GM04504 (cell line): ENCODE results near the gene PDIA6.
"Not testable (repeated sequence)": the region's sequence is repeated elsewhere in the genome, so short reads cannot be mapped to it uniquely, and the experiment has no call there.

Experiments
- DNase-seq: peaks from one replicate; pipeline ENCODE4 v3.0.0-alpha.2; 2012; ENCODE audit warnings: low read depth

Gene PDIA6

DNA sequence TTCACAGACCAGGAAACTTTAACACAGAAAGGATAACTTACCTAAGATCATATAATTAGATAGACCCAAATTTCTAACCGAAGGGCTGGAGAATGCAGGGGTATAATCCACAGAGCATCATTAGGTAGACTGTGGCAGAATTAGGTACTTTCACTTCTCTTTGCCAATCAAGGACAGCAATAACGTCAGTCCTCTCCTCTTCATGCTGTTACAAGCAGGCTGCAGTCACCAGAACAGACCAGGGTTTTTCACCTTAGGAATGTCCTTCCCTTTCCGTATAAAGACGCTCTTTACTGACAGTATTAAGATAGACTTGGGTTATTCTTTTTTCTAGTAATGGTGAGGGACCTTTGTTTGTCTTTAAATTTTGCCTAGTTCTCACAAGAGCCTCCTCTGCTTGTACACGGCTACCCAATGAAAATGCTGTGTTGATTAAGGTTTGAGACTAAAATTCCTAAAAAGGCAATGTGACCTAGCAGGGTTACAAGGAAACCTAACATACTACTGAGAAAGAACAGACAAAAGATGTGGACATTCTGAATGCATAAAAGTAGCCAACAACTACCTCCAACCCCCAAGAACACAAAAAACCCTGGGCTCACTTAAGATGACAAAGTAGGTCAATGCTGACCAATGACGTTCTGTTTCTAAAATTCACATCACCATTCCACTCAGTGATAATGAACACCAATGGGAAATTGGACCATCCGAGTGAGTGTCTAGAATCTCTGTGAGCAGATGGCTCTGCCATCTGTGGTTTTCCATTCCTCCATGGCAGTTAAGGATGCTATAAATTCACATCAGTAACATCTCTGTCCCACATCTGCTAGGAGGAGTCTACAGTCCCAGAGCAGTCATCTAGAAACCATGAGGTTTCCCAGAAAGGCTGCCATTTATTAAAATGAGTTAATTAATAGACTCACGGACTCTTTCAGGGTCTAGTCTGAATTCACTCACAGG lies 2.1 kb downstream of the PDIA6 start:
- no peak for DNase-seq

DNA sequence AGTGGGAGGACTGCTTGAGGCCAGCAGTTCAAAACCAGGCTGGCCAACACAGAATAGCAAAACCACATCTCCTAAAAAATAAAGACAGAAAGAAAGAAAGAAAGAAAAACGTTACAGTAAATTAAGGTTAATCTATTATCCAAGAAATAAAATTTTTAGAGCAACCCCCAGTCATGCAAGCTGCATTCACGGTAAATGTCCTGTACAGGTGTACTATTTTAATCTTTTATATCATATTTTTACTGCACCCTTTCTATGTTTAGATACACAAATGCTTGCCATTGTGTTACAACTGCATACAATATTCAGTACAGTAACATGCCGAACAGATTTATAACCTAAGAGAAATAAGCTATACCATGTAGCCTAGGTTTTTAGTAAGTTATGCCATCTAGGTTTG lies 6.0 kb downstream of the PDIA6 start:
- DNase-seq, result no peak

DNA sequence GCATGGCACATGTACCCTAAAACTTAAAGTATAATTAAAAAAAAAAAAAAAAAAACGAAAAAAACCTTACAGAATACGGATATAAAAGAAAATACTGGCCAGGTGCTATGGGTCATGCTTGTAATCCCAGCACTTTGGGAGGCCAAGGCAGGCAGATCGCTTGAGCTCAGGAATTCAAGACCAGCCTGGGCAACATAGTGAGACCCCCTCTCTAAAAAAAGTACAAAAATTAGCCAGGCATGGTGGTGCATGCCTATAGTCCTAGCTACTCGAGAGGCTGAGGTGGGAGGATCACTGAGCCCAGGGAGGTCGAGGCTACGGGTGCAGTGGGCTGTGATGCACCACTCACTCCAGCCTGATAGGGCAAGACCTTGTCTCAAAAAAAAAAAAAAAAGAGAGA lies 6.6 kb downstream of the PDIA6 start:
- not testable (repeated sequence) for DNase-seq

DNA sequence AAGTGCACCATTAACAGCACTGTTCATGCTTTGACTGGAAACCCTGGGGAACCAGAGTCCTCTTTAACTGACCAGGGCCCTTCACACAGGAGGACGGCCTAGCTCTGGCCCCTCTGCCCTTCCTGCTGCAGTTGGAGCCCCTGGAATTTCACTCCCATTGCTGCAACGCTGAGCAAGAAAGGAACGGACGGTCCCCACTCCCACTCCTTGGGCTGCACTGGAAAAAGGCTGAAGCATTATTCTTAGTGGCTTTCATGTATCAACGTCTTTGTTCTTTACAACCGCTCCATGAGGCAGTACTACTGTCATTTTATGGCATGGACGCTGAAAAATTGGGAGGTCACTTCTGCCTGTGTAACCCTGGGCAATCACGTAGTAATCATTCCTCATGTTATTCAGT lies 9.9 kb downstream of the PDIA6 start:
- no peak for DNase-seq

DNA sequence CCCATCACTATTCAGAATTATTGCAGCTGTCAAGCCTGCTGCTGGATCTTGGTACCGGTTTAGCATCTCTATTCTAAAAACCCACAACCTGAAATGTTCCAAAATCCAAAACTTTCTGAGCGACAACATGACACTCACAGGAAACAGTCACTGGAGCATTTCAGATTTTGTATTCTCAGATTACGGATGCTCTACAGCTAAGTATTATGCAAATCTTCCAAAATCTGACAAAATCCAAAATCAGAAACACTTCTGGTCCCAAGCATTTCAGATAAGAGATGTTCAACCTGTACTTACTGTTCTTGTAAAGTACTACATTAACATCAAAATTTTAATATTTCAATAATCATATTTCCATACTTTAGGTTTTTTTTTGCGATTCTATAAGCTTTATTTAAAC lies 12.4 kb downstream of the PDIA6 start:
- no peak for DNase-seq

DNA sequence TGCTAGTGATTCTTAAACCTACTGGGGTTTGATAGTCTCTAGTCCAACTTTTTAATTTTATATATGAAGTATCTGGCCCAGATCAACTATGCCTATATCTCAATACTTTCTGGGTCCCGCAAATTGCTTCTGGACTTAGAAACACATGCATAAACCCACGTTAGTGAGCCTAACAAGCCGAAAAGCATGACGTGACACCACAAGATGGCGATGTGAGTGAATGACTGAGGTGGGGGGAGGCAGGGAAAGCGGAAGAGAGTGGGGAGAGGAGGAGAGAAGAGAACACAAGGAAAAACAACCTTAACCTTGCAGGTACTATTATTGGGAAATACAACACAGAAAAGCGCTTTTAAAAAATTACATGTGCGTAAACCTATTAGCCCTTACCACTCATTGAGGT lies 13.8 kb downstream of the PDIA6 start:
- DNase-seq, result no peak

DNA sequence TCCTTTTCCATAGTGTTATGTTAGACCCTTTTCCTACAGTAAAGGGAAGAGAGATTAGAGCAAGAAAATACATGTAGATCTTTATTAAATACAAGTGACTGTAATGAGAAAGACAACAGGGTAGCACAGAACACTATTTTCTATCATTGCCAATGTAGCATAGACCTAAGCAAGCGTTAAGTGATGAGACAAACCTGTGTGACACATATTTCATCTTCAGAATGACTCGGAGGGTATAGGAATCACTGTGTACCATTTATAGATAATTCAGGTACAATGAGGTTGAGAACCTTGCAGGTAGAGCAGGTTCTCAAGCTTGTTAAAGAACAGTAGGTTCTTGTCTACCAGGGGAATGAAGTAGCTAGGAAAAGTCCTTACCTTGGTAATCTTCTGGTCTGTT lies 15.9 kb downstream of the PDIA6 start:
- DNase-seq, result no peak

DNA sequence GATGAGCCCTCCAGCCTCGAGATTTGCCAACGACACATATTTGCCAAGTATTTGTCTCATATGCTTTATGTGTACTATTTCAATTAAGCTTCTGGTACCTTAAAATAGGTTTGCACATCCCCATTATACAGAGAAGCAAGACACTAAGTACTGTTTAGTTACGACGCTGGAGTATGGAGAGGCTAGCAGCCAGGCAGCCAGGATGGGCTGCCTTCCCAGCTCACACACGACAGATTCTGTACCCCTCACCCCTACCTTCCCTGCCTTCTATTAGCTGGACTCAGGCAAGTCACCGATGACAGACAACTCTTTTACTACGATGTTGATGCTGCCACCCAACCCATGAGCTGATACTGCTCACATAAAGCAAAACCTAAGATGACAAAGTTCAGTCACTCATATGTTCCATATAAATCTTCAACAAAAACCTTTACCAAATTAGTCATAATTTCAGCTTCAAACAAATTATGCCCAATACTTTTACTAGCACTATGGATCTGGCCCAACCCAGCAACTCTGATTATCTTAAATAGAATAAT lies 17.0 kb downstream of the PDIA6 start:
- no peak for DNase-seq

DNA sequence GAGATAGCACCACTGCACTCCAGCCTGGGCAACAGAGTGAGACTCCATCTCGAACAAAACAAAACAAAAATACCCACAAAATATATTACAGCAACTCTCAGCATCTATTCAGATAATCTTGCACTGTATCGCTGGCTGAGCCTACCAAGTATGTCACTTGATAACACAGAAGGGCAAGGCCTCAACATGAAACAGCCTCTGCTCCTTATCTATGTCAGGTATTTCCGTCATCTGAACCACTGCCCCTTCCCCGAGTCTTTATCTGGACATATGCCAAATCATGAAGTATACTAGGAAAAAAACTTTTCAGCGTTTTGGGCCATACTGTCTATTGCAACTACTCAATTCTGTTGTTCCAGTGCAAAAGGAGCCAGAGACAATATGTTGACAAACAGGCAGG lies 17.7 kb downstream of the PDIA6 start:
- DNase-seq, result no peak

DNA sequence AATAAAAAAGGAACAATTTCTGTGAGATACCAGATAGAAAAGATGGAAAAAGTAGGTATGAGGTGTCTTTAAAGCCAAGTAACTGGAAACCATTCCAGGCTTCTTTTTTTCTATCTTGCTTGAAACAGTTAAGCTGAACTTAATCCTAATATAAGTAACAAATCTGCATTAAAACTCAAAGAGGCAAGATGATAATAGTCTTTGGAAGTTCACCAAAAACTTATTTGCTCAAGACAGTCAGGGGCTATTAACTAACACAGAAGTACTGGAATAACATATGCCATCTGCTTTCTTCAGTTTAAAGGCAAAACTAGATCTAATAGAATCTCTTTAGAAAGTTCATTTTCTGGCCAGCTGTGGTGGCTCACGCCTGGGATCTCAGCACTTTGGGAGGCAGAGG lies 18.8 kb downstream of the PDIA6 start:
- no peak for DNase-seq

DNA sequence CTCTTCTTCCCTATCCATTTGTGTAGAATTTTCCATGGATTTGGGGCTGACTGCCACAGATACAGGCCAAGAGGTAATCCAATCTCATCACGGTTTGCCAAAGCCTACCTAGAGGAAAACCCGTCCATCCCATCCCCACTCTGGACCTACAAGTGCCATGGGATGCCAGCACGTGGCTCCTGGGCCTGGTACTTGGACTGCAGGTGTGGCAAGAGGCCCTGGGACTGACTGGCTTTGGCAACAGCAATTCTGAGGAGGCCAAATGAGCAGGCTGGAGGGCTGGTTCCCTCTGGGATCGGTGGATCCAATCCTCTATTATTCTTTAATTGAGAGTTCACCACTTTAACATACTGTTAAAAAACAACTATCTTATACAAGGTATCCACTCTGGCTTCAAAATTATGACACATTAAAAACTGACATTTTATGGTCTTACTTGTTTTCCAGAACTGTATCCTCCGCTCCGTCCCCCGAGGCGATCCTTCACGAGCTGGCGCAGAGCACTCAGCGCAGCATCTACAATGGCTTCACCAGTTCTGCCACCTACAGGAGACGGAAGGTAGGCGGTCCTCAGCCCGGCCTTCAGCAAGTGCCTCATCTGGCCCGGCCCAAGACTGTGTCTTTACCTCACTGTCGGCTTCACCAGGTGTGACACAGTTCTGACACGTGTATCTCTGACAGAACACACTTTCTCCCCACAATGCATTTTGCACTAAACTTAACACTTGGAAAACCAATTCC lies 19.8 kb downstream of the PDIA6 start:
- no peak for DNase-seq

DNA sequence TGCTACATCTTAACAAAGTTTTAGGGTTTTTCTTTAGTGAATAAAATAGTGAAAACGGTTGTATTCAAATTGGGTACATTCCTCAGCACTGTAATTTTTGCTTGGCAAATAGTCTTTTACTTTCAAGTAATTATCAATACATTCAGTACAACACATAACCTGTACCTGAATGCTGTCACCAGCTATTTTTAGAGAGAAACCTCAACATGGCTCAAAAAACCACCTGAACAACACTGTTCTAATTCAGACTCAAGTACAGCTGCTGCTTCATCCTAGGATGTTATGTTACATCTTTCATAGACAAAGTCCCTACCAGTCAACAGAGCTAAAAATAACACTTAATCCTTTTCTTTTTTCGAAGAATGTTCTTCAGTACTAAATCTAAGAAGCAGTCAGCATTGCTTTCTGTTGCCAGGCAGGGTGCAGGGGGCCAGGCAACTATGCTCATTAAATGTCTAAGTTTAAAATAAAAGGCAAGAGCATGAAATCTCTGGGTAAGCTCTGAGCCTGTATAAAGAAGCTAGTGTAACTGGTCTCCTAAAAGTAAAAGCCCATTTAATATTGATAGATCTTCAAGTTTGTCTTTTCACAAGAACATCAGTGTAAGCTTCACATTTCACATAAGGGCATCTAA lies 20.5 kb downstream of the PDIA6 start:
- DNase-seq, result no peak

DNA sequence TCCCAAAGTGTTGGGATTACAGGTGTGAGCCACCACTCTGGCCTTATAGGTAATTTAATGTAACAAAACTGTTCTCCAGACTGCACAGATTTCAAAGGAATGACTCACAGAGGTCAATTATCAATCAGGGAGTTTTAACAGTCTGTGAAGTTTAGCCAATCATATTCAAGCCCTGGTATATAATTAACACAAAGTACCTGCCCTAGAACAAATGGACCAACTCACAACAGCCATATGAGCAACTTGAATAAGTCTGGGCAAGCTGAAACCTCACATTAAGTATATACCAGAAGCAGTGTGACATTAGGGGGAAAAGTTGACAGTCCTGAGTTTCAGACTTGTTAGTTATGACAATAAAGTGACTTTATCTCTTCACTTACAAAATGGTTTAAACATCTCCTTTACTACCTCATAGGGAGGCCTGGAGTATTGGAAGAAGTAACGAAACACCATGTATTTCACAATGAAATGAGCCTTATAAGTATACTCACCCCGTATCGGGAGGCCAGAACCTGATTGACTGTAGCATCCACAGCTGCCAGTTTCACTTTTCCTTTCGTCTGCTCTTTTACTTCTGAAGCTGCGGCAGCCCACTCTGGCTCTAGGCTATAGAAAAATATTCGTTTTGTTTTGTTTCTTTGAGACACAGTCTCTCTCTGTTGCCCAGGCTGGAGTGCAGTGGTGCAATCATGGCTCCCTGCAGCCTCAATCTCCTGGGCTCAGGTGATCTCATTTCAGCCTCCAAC lies 22.2 kb downstream of the PDIA6 start:
- no peak for DNase-seq

DNA sequence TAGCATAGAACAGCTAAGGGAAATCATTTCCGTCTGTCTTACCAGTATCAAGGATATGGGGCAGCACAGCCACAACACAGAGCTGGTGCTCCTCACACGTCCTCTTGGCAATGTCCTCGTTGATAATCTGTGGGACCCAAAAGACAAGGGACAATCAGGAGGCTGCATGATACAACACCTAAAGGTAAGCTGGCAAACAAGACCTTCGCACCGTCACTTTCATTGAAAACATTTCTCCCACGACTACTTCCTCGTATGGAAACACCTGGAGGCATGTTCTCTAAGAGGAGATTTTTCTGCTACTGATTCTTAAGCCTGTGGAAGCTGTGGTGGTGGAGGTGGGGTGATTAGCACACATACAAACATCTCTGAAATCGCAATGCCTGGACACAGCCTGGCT lies 23.7 kb downstream of the PDIA6 start:
- no peak for DNase-seq

DNA sequence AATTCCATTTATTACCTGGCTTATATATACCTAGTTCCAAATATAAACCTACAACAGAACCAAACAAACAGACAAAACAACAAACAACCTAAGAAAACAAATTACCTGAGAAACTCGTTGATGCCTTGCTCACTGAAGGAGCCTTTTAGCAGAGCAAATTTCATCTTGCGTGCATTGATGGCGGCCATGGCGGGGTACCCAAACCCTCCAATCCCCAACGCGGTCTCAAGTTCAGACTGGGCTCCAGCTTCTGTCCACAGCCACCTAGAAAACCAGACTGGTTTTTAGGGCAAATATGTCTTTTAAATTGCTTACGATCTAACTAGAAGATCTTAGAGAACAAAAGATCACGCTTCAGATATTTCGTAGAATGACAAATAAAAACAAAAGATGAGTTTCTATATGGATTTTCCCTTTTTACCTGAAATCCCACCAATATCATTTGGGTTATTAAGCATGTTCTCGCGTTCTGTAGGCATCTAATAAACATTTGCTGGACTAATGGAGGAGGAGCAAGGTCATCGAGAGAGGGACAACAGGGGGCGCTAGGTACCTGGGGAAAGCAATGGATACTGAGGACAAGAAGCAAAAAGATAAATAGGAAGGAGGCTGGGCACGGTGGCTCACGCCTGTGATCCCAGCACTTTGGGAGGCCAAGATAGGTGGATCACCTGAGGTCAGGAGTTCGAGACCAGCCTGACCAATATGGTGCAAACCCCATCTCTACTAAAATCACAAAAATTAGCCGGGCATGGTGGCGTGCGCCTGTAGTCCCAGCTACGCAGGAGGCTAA lies 25.2 kb downstream of the PDIA6 start:
- DNase-seq, result no peak

DNA sequence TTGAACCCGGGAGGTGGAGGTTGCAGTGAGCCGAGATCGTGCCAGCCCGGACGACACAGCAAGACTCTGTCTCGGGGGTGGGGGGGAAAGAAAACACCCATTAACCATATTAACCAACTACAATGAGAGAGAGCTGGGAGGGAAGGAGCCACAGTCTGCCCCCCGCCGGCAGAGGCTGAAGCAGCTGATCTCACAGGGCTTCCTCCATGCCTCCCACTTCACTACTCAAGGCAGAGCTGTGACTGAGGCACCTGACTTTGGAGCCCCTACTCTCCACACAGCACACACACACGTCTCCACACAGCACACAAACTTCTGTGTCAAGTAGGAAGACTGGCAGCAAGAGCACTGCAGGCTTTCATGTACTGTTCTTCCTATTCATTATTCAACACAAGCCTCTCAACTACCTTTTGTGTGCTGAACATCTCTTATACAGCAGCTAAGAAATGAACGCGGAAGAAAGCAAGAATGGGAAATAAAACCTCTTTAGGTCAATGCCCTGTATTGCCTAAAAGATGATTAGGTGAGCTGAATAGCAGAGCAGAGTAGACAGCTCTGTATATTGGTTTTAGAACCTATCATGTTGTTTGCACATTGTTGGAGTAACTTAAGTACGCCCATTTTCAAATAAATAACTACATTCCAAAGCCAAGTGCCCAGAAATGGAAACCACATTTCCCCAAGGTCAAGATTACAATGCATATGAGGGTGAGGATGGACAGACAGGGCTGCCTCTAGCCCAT lies 26.2 kb downstream of the PDIA6 start:
- DNase-seq, result no peak

DNA sequence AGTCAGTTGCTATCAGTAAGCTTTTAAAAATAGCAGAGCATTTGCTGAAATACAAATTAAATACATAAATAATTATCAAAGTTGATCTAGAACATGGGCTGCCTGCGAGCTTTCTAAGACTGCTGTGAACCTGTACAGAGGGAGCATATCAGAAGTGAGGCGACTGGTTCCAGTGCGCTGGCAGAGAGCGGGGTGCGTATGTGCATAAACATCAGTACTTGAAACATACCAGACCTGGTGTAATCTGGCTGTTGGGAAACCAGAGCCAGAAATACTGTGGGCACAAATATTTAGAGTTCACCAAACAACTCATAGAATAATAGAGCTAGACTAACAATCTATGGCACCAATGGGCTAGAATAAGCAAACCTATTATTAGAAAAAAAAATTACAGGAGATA lies 27.3 kb downstream of the PDIA6 start:
- DNase-seq, result no peak

DNA sequence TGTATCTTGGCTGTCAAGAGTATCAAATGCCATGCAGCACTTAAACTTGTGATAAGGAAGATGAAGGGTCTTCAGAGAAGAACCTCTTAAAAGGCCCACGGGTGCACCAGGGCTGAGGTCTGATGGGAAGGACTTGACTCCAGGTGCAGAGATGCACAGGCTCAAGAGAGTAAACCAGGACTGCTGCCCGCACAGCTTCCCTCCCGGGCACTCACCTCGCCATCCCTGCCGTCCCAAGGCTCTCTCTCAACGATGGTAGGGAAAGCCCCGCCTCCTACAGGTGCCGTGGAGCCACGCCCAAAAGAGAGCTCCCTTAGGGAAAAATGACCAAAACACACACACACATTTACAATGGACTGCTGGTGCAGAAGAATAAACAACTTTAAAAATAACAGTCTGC lies 27.9 kb downstream of the PDIA6 start:
- no peak for DNase-seq

DNA sequence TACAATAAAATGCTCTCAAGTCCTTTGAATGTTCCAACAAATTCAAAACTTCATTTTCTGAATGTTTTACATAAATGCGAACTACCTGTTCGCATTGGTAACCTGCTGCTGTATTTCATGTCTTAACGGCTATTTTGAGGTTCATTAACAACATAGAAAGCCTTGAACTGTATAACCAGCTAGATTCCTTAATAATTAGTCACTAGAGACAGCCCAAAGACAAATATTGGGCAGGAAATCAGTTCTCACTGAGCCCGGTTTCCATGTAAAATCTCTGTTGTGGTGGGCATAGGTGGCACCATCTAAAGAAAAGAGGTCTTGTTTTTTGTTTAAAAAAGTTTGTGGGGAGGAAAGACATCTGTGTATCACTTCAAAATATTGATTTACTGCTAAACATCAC lies 29.2 kb downstream of the PDIA6 start:
- no peak for DNase-seq

DNA sequence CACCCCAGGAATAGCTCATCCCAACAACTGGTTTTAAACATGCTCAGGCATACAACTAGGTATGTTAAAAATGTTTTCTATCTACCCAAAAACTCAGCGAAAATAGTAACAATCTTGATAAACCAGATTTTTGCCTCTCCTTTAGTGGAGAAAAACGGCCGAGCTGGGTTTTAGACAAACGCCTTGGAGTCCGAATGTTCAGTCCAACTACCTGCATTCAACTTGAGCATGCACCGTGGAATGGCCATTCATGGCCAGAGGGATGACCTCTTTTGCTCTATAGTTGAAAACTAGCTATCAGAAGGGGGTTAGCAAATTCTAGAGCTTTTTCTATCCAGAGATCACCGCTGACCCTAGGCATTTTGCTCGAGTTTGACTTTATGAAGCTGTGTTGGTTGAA lies 30.8 kb downstream of the PDIA6 start:
- DNase-seq, result no peak
